Psoas muscle (tissue), 8 donors: ENCODE measurements around the gene TRIM54. TPM values are rescaled to one million over a fixed set of nuclear protein-coding genes. Genes with fewer than 3 reads are reported as not detected.

Source experiments
- ATAC-seq, 4 donors: fragments of 200-7000 bp; cut with Tn5 transposase; one replicate each; pipeline ENCODE4 v1.9.1; 2020; ENCODE audit warnings: moderate library complexity in 3 of 4, mild to moderate bottlenecking in 2 of 4
- DNase-seq, 2 donors: peaks; one replicate each; pipeline ENCODE4 v3.0.0-alpha.2; 2020
- H3K27ac ChIP-seq: fragments of 200-600 bp; one replicate; pipeline ENCODE4 v1.8.0; 2022
- H3K27me3 ChIP-seq, 3 donors: fragments of 200-600 bp in 1 of 3; one replicate each; pipeline versions ENCODE4 v1.6.1 to v1.8.0; 2013 to 2022; ENCODE audit warnings: low read length in 2 of 3, mild to moderate bottlenecking in 2 of 3, moderate library complexity in 1 of 3; ENCODE audit not compliant: insufficient read depth in 3 of 3
- H3K36me3 ChIP-seq, 2 donors: fragments of 200-600 bp in 1 of 2; one replicate each; pipeline versions ENCODE4 v1.6.1 to v1.8.0; 2013 to 2022; ENCODE audit warnings: low read depth in 1 of 2, mild to moderate bottlenecking in 1 of 2, moderate library complexity in 1 of 2; ENCODE audit not compliant: insufficient read depth in 1 of 2
- H3K4me1 ChIP-seq: fragments of 200-600 bp; one replicate; pipeline ENCODE4 v1.8.0; 2022
- H3K4me3 ChIP-seq: fragments of 200-600 bp; one replicate; pipeline ENCODE4 v1.8.0; 2022; ENCODE audit warnings: mild to moderate bottlenecking
- H3K9me3 ChIP-seq: fragments of 200-600 bp; one replicate; pipeline ENCODE4 v1.8.0; 2022
- WGBS, 3 donors: extraction: QIAGEN DNeasy Blood & Tissue Kit; methylation state at CpG; one replicate each; pipeline versions ENCODE4 v1.1.6 to v1.1.7; 2013; 5-methylcytosine and 5-hydroxymethylcytosine counted together
- intact Hi-C, 2 donors: fragments of 100-400 bp; cut with DNase I; formaldehyde crosslinking; loops; one replicate each; pipeline versions ENCODE4 v1.11.0 to v1.14.2; 2022
- polyA plus RNA-seq, 3 donors: library from polyadenylated mRNA; stranded (reverse); fragments of 200-250 nt; gene quantifications; one replicate each; pipeline ENCODE4 v1.2.3, GENCODE V29; 2013
- total RNA-seq, 4 donors: library from RNA; stranded (reverse); fragmentation: NEBNext Ultra II Directional in 2 of 4; extraction: Animal tissue kit (Norgen Biotek cat#: 25700) in 2 of 4; gene quantifications; one replicate each; pipeline versions ENCODE4 v1.2.1 to v1.2.4, GENCODE V29; 2021 to 2023
- TF ChIP-seq, protein P1 (sequence below): fragments of 200-600 bp; IDR thresholded peaks from one replicate; pipeline ENCODE4 v1.8.0; 2022; ENCODE audit warnings: antibody characterized with exemption
- donor health status: healthy with polysubstance abuse.
- donor health status: DM: no; HTN: no; CAD: no; lungs with moderate emphysema.
- donor health status: Bipolar disorder and iron deficiency.
- donor health status: healthy.
- donor health status: DM: yes; HTN: yes; CAD: no.
- donor health status: DM: no; HTN: no; CAD: no.
- donor health status: DM: no; HTN: no; CAD: no.
- donor health status: DM: yes; HTN: yes; CAD: no.

Gene TRIM54
- total and polyA plus RNA-seq, 7 donors, result 136 to 784 (median 387) TPM

DNA sequence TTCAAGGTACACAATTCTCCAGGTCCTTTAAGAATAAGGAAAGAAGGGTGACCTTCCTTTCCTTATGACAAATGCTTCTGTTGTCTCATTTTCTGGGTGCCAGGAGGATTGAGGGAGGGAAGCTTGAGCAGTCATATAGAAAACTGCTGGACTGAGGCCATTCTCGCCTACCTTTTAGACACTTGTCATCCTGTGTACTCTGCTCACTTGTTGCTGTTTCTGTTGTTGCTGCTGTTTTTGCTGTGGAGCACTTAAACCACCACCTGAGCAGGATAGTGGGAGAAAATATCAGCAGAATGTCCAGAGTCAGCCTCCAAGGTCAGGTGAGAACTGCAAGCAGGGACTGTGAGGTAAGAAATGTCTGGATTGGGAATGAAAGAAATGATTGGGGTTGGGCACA lies 4.2 kb upstream of the TRIM54 start:
- Histone ChIP-seq H3K4me3 (no peak overlapping the region), H3K9me3 (no peaks in the 10 kb centered on the region), H3K27ac (no peak overlapping the region), H3K36me3 (no peaks in the 10 kb centered on the region), H3K27me3 (no peaks in the 10 kb centered on the region), H3K4me1 (peaks cover 16% of the 10 kb centered on the region)
- TF ChIP-seq, protein P1, sequence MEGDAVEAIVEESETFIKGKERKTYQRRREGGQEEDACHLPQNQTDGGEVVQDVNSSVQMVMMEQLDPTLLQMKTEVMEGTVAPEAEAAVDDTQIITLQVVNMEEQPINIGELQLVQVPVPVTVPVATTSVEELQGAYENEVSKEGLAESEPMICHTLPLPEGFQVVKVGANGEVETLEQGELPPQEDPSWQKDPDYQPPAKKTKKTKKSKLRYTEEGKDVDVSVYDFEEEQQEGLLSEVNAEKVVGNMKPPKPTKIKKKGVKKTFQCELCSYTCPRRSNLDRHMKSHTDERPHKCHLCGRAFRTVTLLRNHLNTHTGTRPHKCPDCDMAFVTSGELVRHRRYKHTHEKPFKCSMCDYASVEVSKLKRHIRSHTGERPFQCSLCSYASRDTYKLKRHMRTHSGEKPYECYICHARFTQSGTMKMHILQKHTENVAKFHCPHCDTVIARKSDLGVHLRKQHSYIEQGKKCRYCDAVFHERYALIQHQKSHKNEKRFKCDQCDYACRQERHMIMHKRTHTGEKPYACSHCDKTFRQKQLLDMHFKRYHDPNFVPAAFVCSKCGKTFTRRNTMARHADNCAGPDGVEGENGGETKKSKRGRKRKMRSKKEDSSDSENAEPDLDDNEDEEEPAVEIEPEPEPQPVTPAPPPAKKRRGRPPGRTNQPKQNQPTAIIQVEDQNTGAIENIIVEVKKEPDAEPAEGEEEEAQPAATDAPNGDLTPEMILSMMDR, result no peak
- ATAC-seq, result no peak
- WGBS, 3 donors, result 73 to 87% (median 86%) methylated on average over 1 of the region's 1 CpG
- no peak for DNase-seq
- intact Hi-C loops, result loop anchor here (2.0 to 5.0 kb wide), 3 partner anchors 27 to 181 kb away; partner anchors contain the start of gene CAD (in 1 of the 2)

DNA sequence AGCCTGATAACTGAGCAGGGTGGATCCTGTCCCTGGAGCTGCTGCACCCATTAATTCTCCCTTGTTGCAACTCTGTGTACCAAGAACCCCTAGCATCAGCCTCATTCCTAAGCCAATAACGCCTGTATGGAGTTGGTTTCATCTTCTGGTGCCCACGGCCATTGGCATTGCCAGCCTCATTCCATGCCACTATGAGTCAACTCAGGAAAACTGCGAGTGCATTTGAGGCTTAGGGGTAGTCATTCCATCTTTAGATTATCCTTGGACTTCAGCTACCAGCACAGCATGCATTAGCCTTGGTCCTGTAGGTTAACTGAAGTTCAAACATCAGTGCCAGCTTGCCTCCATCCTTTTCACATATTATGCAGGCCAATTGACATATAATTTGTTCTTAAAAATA lies 1.4 kb upstream of the TRIM54 start:
- TF ChIP-seq, protein P1, result no peak

DNA sequence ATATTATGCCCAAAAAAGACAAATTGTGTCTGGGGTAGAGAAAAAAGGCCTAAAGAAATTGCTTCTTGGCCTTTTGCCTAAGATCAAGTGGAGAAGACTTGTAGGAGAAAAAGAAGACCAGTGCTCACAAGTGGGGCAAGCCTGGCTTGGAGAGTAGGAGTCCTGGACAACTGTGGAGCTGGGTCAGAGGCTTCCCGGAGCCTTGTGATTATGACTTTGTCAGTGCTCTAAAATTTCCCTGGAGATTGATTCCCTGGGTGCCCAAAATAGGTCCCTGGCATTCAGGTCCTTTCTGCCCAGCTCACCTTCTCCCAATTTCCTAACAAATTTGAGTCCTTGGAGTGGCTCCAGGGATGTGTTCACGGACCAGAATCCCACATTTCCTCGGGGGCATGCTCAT lies 787 bp upstream of the TRIM54 start:
- peak; percentile 62 to 69 (median 66) for ATAC-seq
- H3K27me3 ChIP-seq, result no peaks in the 10 kb centered on the region
- H3K4me1 ChIP-seq, result peaks cover 18% of the 10 kb centered on the region
- peak overlapping the region; percentile 93 for H3K27ac ChIP-seq
- intact Hi-C loops, result loop anchor here in 1 of 2 donors (10.0 kb wide), 1 partner anchor 187 kb away; no protein-coding TSS in a partner anchor
- TF ChIP-seq, protein P1, result no peak
- H3K9me3 ChIP-seq, result no peaks in the 10 kb centered on the region
- peak in 1 of 2 donors; percentile 74 for DNase-seq
- H3K4me3 ChIP-seq, result peak overlapping the region; percentile 71
- 28 to 30% (median 28%) methylated on average over 3 of the region's 3 CpGs for WGBS, 3 donors
- peaks cover 0 to 8% of the 10 kb centered on the region in 2 donors for H3K36me3 ChIP-seq

More for the DNA sequence above, 1.4 kb upstream of the TRIM54 start:
- peak in 3 of 4 donors; percentile 3 to 9 (median 6) for ATAC-seq
- DNase-seq, result no peak
- 28 to 36% (median 29%) methylated on average over 3 of the region's 3 CpGs for WGBS, 3 donors
- peak overlapping the region; percentile 93 for H3K27ac ChIP-seq
- peaks cover 16% of the 10 kb centered on the region for H3K4me1 ChIP-seq
- peaks cover 0 to 5% of the 10 kb centered on the region in 2 donors for H3K36me3 ChIP-seq
- H3K9me3 ChIP-seq, result no peaks in the 10 kb centered on the region
- intact Hi-C loops, result loop anchor here in 1 of 2 donors (10.0 kb wide), 1 partner anchor 186 kb away; no protein-coding TSS in a partner anchor
- H3K4me3 ChIP-seq, result peak overlapping the region; percentile 71
- H3K27me3 ChIP-seq, result no peaks in the 10 kb centered on the region

DNA sequence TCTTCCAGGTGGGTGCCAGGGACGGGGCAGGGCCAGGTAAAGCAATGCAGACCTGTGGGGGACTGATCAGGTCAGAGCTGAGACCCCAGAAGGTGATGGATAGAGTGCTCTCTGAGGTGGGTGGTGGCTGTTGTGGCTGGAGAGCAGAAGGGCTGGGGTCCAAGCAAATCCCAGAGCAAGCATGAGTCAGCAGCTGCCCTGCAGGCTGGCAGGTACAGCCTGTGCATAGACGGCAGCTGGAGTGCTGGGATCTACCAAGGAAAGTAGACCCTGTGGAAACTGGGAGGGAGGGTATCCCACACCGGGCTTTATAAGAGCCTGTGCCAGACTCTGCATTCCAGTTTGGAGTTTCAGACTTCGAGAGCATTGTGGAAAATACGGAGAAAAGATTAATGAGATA lies 663 bp downstream of the TRIM54 start:
- ATAC-seq (peak; percentile 69 to 74 (median 72)), DNase-seq (peak; percentile 53 to 86)
- TF ChIP-seq, protein P1, result no peak
- peak overlapping the region; percentile 71 for H3K4me3 ChIP-seq
- peak overlapping the region; percentile 93 for H3K27ac ChIP-seq
- peaks cover 0 to 21% of the 10 kb centered on the region in 2 donors for H3K36me3 ChIP-seq
- no peaks in the 10 kb centered on the region for H3K27me3 ChIP-seq
- intact Hi-C loops, result loop anchor here in 1 of 2 donors (10.0 kb wide), 1 partner anchor 188 kb away; no protein-coding TSS in a partner anchor
- 14 to 28% (median 20%) methylated on average over 5 of the region's 5 CpGs for WGBS, 3 donors
- H3K9me3 ChIP-seq, result no peaks in the 10 kb centered on the region
- H3K4me1 ChIP-seq, result peaks cover 33% of the 10 kb centered on the region

DNA sequence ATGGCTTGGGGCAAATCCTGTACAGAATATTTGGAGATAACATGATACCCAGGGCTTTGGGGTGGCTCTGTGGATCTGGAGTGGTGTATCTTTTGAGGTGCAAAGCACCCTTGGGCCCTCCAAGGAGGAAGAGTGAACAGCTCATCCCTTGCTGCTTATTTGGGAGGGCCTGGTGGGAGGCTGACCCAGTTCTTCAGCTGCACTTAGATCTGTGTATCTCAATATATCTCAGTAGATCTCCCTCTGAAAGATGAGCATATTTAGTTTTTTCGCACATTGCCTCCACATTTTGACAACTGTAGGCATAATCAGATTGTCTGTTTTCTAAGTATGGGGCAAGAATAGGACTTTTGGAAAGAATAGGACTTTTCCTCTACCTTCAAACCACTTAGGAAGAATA lies 2.8 kb downstream of the TRIM54 start:
- DNase-seq (no peak), ATAC-seq (no peak)
- Histone ChIP-seq H3K4me1 (peaks cover 46% of the 10 kb centered on the region), H3K27ac (peak overlapping the region; percentile 93), H3K36me3 (peaks cover 0 to 32% of the 10 kb centered on the region in 2 donors), H3K27me3 (no peaks in the 10 kb centered on the region), H3K4me3 (peak overlapping the region; percentile 71), H3K9me3 (no peaks in the 10 kb centered on the region)
- 44 to 82% (median 47%) methylated on average over 1 of the region's 1 CpG for WGBS, 3 donors
- TF ChIP-seq, protein P1, result no peak
- intact Hi-C loops, result loop anchor here in 1 of 2 donors (10.0 kb wide), 1 partner anchor 190 kb away; no protein-coding TSS in a partner anchor
